HG03442 (cell line): ENCODE results near the gene RAB1A.
"Not testable (repeated sequence)": the region's sequence is repeated elsewhere in the genome, so short reads cannot be mapped to it uniquely, and the experiment has no call there.

Experiments used
- ATAC-seq: cut with Tn5 transposase; IDR thresholded peaks from one replicate; pipeline ENCODE4 v1.9.1; 2021; ENCODE audit warnings: mild to moderate bottlenecking, moderate library complexity; ENCODE audit not compliant: unreplicated experiment

Gene RAB1A

GRCh38 chr2:65137197-65137775 lies 7.4 kb upstream of the RAB1A start:
- ATAC-seq, result no peak

DNA sequence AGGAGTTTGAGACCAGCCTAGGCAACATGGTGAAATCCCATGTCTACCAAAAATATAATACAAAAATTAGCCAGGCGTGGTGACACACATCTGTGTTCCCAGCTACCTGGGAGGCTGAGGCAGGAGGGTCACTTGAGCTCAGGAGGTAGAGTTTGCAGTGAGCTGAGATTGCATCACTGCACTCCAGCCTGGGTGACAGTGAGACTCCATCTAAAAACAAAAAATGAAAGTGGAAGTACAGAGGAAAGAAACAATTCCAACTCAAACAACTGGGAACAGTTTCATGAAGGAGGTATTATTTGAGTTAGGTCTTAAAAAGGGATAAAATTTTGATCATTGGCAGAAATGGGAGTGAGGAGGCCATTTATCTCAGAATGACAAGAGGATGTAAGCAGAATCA lies 6.3 kb upstream of the RAB1A start:
- ATAC-seq, result no peak

GRCh38 chr2:65134158-65134557 lies 4.3 kb upstream of the RAB1A start:
- ATAC-seq, result no peak

- no peak for ATAC-seq
These were observed 3.7 kb upstream of the RAB1A start for GRCh38 chr2:65133626-65134025.

GRCh38 chr2:65132930-65133329 lies 3.0 kb upstream of the RAB1A start:
- ATAC-seq, result not testable (repeated sequence)

GRCh38 chr2:65130664-65131175 lies 814 bp upstream of the RAB1A start:
- peak; percentile 28 for ATAC-seq

- no peak for ATAC-seq
These were observed 550 bp downstream of the RAB1A start for GRCh38 chr2:65129286-65129825.

- no peak for ATAC-seq
These were observed 1.4 kb downstream of the RAB1A start for GRCh38 chr2:65128297-65129190.

DNA sequence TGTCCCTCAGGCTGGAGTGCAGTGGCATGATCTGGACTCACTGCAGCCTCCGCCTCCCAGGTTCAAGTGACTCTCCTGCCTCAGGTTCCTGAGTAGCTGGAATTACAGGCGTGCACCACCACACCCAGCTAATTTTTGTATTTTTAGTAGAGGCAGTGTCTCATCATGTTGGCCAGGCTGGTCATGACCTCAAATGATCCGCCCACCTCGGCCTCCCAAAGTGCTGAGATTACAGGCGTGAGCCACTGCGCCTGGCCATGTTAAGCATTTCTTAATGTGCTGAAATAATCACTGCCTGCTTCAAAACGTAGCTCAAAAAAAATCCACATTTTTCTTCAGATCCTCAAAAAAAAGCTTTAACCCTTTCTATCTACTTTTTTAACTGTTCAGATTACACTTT lies 4.4 kb downstream of the RAB1A start:
- not testable (repeated sequence) for ATAC-seq

GRCh38 chr2:65122313-65122712 lies 7.6 kb downstream of the RAB1A start:
- no peak for ATAC-seq

- no peak for ATAC-seq
These were observed 8.8 kb downstream of the RAB1A start for GRCh38 chr2:65120990-65121693.

GRCh38 chr2:65116645-65117044 lies 13.3 kb downstream of the RAB1A start:
- no peak for ATAC-seq

GRCh38 chr2:65114921-65115320 lies 15.0 kb downstream of the RAB1A start:
- ATAC-seq, result no peak

- no peak for ATAC-seq
These were observed 16.1 kb downstream of the RAB1A start for GRCh38 chr2:65113816-65114215.

DNA sequence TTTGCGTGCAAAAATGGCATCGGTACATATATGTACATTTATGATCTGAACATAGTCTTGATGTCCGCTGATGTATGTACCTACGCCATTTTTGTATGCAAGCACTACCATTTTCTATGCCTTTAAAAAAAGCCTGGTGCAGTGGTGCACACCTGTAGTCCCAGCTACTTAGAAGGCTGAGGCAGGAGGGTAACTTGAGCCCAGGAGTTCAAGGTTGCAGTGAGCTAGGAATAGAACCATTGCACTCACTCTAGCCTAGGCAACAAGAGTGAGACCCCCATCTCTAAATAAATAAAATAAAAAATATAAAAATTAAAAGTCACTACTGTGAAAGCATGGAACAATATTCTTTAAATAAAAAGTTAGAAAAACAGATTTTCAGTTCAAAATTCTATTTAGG lies 16.7 kb downstream of the RAB1A start:
- ATAC-seq, result no peak

- ATAC-seq, result no peak
These were observed 17.3 kb downstream of the RAB1A start for GRCh38 chr2:65112633-65113032.

DNA sequence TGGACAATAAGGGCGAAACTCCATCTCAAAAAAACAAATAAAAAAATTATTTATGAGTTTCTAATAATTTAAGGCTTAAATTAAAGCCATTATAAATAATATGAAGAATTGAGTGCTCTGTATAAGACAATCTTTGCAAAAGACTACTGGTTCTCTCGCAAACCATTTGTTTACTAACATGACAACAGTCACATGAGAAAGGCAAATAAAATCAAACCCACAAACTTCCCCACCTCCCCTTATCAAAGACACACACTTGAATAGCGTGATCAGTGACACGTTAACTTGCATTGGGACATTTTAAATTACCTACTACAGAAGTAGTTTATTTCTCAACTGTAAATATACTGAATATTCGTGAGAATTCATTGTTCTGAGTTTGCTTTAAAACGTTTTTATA lies 21.1 kb downstream of the RAB1A start:
- no peak for ATAC-seq

GRCh38 chr2:65107530-65107929 lies 22.4 kb downstream of the RAB1A start:
- no peak for ATAC-seq

- no peak for ATAC-seq
These were observed 26.7 kb downstream of the RAB1A start for GRCh38 chr2:65103013-65103715.

- no peak for ATAC-seq
These were observed 28.8 kb downstream of the RAB1A start for GRCh38 chr2:65101071-65101470.

DNA sequence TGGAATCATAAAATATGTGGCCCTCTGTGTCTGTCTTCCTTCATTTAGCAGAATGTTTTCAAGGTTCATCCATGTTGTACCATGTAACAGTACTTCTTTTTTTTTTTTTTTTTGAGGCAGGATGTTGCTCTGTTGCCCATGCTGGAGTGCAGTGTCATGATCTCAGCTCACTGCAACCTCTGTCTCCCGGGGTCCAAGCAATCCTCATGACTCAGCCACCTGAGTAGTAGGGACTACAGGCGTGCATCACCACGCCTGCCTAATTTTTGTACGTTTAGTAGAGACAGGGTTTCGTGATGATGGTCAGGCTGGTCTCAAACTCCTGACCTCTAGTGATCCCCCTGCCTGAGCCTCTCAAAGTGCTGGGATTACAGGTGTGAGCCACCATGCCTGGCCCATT lies 31.2 kb downstream of the RAB1A start:
- ATAC-seq, result no peak
